A549 (cell line): ENCODE measurements around the gene GCK.

Experiments
- NFE2L2 ChIP-seq: fragments of 150-350 bp; conservative IDR thresholded peaks from 2 replicates; pipeline ENCODE4 v1.6.1; 2014; ENCODE audit warnings: low read length
- TF ChIP-seq, protein P1 (sequence below): IDR thresholded peaks from 2 replicates; pipeline ENCODE4 v1.6.1; 2012
- TF ChIP-seq, protein P2 (sequence below): fragments of >200 bp; sonication (Bioruptor Twin); formaldehyde crosslinking; IDR thresholded peaks from 3 replicates; pipeline ENCODE4 v1.5.1; 2016

DNA sequence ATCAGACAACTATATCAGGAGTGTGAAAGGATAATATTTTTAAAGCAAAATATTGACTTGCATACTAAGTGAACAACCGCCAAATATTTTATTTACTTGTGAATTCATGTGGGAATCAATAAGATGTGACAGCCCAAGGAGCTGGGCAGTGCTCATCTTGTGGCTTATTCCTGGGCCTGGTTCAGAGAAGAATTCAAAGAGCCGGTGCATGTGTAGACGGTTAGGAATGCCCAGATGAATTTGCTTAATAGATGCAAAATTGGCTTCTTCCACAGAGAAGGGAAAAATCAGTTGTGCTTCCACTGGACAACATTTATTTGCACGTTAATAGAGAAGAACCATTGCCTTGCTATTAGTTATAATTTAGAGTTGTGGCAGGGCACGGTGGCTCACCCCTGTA, 52.5 kb downstream of the GCK start:
- TF ChIP-seq NFE2L2 = no peak
- TF ChIP-seq, protein P1, sequence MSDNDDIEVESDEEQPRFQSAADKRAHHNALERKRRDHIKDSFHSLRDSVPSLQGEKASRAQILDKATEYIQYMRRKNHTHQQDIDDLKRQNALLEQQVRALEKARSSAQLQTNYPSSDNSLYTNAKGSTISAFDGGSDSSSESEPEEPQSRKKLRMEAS = no peak
- TF ChIP-seq, protein P2, sequence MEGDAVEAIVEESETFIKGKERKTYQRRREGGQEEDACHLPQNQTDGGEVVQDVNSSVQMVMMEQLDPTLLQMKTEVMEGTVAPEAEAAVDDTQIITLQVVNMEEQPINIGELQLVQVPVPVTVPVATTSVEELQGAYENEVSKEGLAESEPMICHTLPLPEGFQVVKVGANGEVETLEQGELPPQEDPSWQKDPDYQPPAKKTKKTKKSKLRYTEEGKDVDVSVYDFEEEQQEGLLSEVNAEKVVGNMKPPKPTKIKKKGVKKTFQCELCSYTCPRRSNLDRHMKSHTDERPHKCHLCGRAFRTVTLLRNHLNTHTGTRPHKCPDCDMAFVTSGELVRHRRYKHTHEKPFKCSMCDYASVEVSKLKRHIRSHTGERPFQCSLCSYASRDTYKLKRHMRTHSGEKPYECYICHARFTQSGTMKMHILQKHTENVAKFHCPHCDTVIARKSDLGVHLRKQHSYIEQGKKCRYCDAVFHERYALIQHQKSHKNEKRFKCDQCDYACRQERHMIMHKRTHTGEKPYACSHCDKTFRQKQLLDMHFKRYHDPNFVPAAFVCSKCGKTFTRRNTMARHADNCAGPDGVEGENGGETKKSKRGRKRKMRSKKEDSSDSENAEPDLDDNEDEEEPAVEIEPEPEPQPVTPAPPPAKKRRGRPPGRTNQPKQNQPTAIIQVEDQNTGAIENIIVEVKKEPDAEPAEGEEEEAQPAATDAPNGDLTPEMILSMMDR = no peak
